Muscle layer of duodenum (tissue), 2 donors: ENCODE measurements around the gene ERCC2.
"Not testable (repeated sequence)": the region's sequence is repeated elsewhere in the genome, so short reads cannot be mapped to it uniquely, and the experiment has no call there.

Experiments
- H3K27ac ChIP-seq: one replicate; pipeline ENCODE4 v1.7.0; 2013; ENCODE audit warnings: mild to moderate bottlenecking, low read length
- H3K27me3 ChIP-seq: one replicate; pipeline ENCODE4 v1.7.0; 2013; ENCODE audit warnings: low read depth, mild to moderate bottlenecking, control low read depth, low read length
- H3K36me3 ChIP-seq, 2 donors: one replicate each; pipeline ENCODE4 v1.7.0; 2013; ENCODE audit warnings: low read length in 2 of 2, control low read depth in 1 of 2, mild to moderate bottlenecking in 1 of 2; ENCODE audit not compliant: insufficient read depth in 2 of 2, control insufficient read depth in 1 of 2
- H3K4me1 ChIP-seq, 2 donors: one replicate each; pipeline ENCODE4 v1.7.0; 2013; ENCODE audit warnings: low read length in 2 of 2, mild to moderate bottlenecking in 2 of 2, control low read depth in 1 of 2, moderate library complexity in 1 of 2; ENCODE audit not compliant: insufficient read depth in 2 of 2, control insufficient read depth in 1 of 2
- H3K4me3 ChIP-seq, 2 donors: one replicate each; pipeline ENCODE4 v1.7.0; 2013; ENCODE audit warnings: low read length in 2 of 2, low read depth in 1 of 2, mild to moderate bottlenecking in 1 of 2
- H3K9me3 ChIP-seq, 2 donors: one replicate each; pipeline ENCODE4 v1.7.0; 2013; ENCODE audit warnings: low read length in 2 of 2, control low read depth in 1 of 2, mild to moderate bottlenecking in 1 of 2; ENCODE audit not compliant: control insufficient read depth in 1 of 2
- donor health status: healthy.

ERCC2 gene

GRCh38 chr19:45324349-45324907 is 45.9 kb downstream of the ERCC2 start:
- H3K27ac ChIP-seq, result no peak overlapping the region
- H3K4me3 ChIP-seq, result peak overlapping the region; percentile 8 to 60
- peaks cover 0 to 21% of the 10 kb centered on the region in 2 donors for H3K4me1 ChIP-seq
- no peaks in the 10 kb centered on the region for H3K9me3 ChIP-seq
- H3K36me3 ChIP-seq, result no peaks in the 10 kb centered on the region
- H3K27me3 ChIP-seq, result peaks cover 15% of the 10 kb centered on the region

GRCh38 chr19:45323671-45324081 is 46.7 kb downstream of the ERCC2 start:
- H3K4me1 ChIP-seq, result peaks cover 0 to 21% of the 10 kb centered on the region in 2 donors
- H3K27ac ChIP-seq, result no peak overlapping the region
- H3K9me3 ChIP-seq, result no peaks in the 10 kb centered on the region
- no peaks in the 10 kb centered on the region for H3K36me3 ChIP-seq
- peak overlapping the region; percentile 8 to 60 for H3K4me3 ChIP-seq
- peaks cover 15% of the 10 kb centered on the region for H3K27me3 ChIP-seq

- H3K36me3 ChIP-seq, result no peaks in the 10 kb centered on the region
- peak within 1 kb of the TSS in 1 of 2 donors; percentile 60 for H3K4me3 ChIP-seq
- no peak within 1 kb of the TSS for H3K27ac ChIP-seq
- H3K9me3 ChIP-seq, result no peaks in the 10 kb centered on the region
- H3K27me3 ChIP-seq, result peaks cover 15% of the 10 kb centered on the region
- peaks cover 0 to 21% of the 10 kb centered on the region in 2 donors for H3K4me1 ChIP-seq
These were observed 47.6 kb downstream of the ERCC2 start, which contains the start of gene CKM for GRCh38 chr19:45322744-45323281. CKM (minus strand) TSS chr19:45322875; CDS start chr19:45319713, 3,162 bp downstream.

- Histone ChIP-seq H3K27ac (no peak overlapping the region), H3K9me3 (no peaks in the 10 kb centered on the region), H3K36me3 (no peaks in the 10 kb centered on the region), H3K4me1 (peaks cover 0 to 21% of the 10 kb centered on the region in 2 donors), H3K4me3 (no peak overlapping the region), H3K27me3 (peaks cover 15% of the 10 kb centered on the region)
These were observed 48.1 kb downstream of the ERCC2 start for GRCh38 chr19:45322311-45322710.

GRCh38 chr19:45321848-45322247 is 48.5 kb downstream of the ERCC2 start:
- H3K4me1 ChIP-seq, result peaks cover 0 to 21% of the 10 kb centered on the region in 2 donors
- no peak overlapping the region for H3K4me3 ChIP-seq
- no peak overlapping the region for H3K27ac ChIP-seq
- H3K9me3 ChIP-seq, result no peaks in the 10 kb centered on the region
- peaks cover 15% of the 10 kb centered on the region for H3K27me3 ChIP-seq
- no peaks in the 10 kb centered on the region for H3K36me3 ChIP-seq

GRCh38 chr19:45320997-45321775 is 49.2 kb downstream of the ERCC2 start:
- Histone ChIP-seq H3K4me1 (peaks cover 0 to 16% of the 10 kb centered on the region in 2 donors), H3K9me3 (no peaks in the 10 kb centered on the region), H3K36me3 (no peaks in the 10 kb centered on the region), H3K27me3 (peaks cover 15% of the 10 kb centered on the region), H3K4me3 (no peak overlapping the region), H3K27ac (no peak overlapping the region)

GRCh38 chr19:45315304-45315703 is 55.1 kb downstream of the ERCC2 start:
- Histone ChIP-seq H3K4me3 (no peak overlapping the region), H3K9me3 (no peaks in the 10 kb centered on the region), H3K27me3 (no peaks in the 10 kb centered on the region), H3K4me1 (no peaks in the 10 kb centered on the region), H3K36me3 (no peaks in the 10 kb centered on the region), H3K27ac (no peak overlapping the region)

- Histone ChIP-seq H3K4me3 (no peak overlapping the region), H3K4me1 (no peaks in the 10 kb centered on the region), H3K27ac (no peak overlapping the region), H3K9me3 (no peaks in the 10 kb centered on the region), H3K27me3 (no peaks in the 10 kb centered on the region), H3K36me3 (no peaks in the 10 kb centered on the region)
These were observed 55.6 kb downstream of the ERCC2 start for GRCh38 chr19:45314708-45315245.

- H3K27ac ChIP-seq, H3K9me3 ChIP-seq, H3K36me3 ChIP-seq, H3K27me3 ChIP-seq, H3K4me3 ChIP-seq, H3K4me1 ChIP-seq: not testable (repeated sequence)
These were observed 58.1 kb downstream of the ERCC2 start for GRCh38 chr19:45312285-45312684.

GRCh38 chr19:45311621-45312020 is 58.8 kb downstream of the ERCC2 start:
- no peaks in the 10 kb centered on the region for H3K36me3 ChIP-seq

GRCh38 chr19:45309322-45309721 is 61.1 kb downstream of the ERCC2 start:
- not testable (repeated sequence) for H3K27ac ChIP-seq, H3K4me3 ChIP-seq, H3K27me3 ChIP-seq, H3K9me3 ChIP-seq, H3K4me1 ChIP-seq, H3K36me3 ChIP-seq

More at GRCh38 chr19:45311621-45312020, 58.8 kb downstream of the ERCC2 start:
- Histone ChIP-seq H3K27me3 (no peaks in the 10 kb centered on the region), H3K9me3 (no peaks in the 10 kb centered on the region), H3K27ac (no peak overlapping the region), H3K4me1 (no peaks in the 10 kb centered on the region), H3K4me3 (no peak overlapping the region)
